Neutrophil (primary cell): Measurements from ENCODE around the gene PARD3.
"Not testable (repeated sequence)": the region's sequence is repeated elsewhere in the genome, so short reads cannot be mapped to it uniquely, and the experiment has no call there.

Experiments used
- H3K27ac ChIP-seq: fragments of 200-600 bp; sonication (generic); 2 replicates; pipeline ENCODE4 v1.5.1; 2016; ENCODE audit warnings: mild to moderate bottlenecking, moderate library complexity
- H3K27me3 ChIP-seq: fragments of 200-600 bp; sonication (generic); 2 replicates; pipeline ENCODE4 v1.6.0; 2016; ENCODE audit warnings: mild to moderate bottlenecking
- H3K36me3 ChIP-seq: fragments of 200-600 bp; sonication (generic); 2 replicates; pipeline ENCODE4 v1.5.1; 2017
- H3K4me1 ChIP-seq, 2 experiments: fragments of 200-600 bp in 1 of 2; sonication (generic) in 1 of 2; 1 replicate in 1 of 2; 2 replicates in 1 of 2; pipeline versions ENCODE4 v1.5.1 to v1.6.1; 2013 to 2016; ENCODE audit warnings: low read depth in 1 of 2, low read length in 1 of 2, mild to moderate bottlenecking in 1 of 2, moderate library complexity in 1 of 2; ENCODE audit not compliant: control insufficient read depth in 1 of 2, insufficient read depth in 1 of 2
- H3K4me3 ChIP-seq, 2 experiments: fragments of 200-600 bp in 1 of 2; sonication (generic) in 1 of 2; 1 replicate in 1 of 2; 2 replicates in 1 of 2; pipeline ENCODE4 v1.5.1; 2013 to 2016; ENCODE audit warnings: low read depth in 1 of 2, low read length in 1 of 2, mild to moderate bottlenecking in 1 of 2, moderate library complexity in 1 of 2
- H3K9me3 ChIP-seq: fragments of 200-600 bp; sonication (generic); 2 replicates; pipeline ENCODE4 v1.5.1; 2016
- CTCF ChIP-seq: fragments of 200-600 bp; sonication (generic); IDR thresholded peaks from 2 replicates; pipeline ENCODE4 v1.5.1; 2016; ENCODE audit warnings: antibody characterized with exemption

Gene PARD3

GRCh38 chr10:34356463-34356862 lies 458.6 kb downstream of the PARD3 start:
- H3K9me3 ChIP-seq, result no peaks in the 10 kb centered on the region
- H3K36me3 ChIP-seq, result no peaks in the 10 kb centered on the region
- H3K4me3 ChIP-seq, result no peak overlapping the region
- no peak for TF ChIP-seq CTCF
- H3K27me3 ChIP-seq, result no peaks in the 10 kb centered on the region
- no peak overlapping the region for H3K27ac ChIP-seq
- no peaks in the 10 kb centered on the region for H3K4me1 ChIP-seq

GRCh38 chr10:34353530-34353929 lies 461.6 kb downstream of the PARD3 start:
- H3K9me3 ChIP-seq, H3K4me3 ChIP-seq, H3K27ac ChIP-seq: not testable (repeated sequence)

DNA sequence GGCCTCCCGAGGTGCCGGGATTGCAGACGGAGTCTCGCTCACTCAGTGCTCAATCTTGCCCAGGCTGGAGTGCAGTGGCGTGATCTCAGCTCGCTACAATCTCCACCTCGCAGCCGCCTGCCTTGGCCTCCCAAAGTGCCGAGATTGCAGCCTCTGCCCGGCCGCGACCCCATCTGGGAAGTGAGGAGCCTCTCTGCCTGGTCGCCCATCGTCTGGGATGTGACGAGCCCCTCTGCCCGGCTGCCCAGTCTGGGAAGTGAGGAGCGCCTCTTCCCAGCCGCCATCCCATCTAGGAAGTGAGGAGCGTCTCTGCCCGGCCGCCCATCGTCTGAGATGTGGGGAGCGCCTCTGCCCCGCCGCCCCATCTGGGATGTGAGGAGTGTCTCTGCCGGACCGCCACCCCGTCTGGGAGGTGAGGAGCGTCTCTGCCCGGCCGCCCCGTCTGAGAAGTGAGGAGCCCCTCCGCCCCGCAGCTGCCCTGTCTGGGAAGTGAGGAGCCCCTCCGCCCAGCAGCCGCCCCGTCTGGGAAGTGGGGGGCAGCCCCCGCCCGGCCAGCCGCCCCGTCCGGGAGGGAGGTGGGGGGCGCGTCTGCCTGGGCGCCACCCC lies 462.4 kb downstream of the PARD3 start:
- H3K4me1 ChIP-seq, H3K4me3 ChIP-seq, H3K36me3 ChIP-seq, H3K27me3 ChIP-seq, H3K27ac ChIP-seq, H3K9me3 ChIP-seq: not testable (repeated sequence)

More at GRCh38 chr10:34353530-34353929, 461.6 kb downstream of the PARD3 start:
- not testable (repeated sequence) for H3K4me1 ChIP-seq, H3K27me3 ChIP-seq, H3K36me3 ChIP-seq

GRCh38 chr10:34351161-34351560 lies 463.9 kb downstream of the PARD3 start:
- Histone ChIP-seq H3K9me3 (no peaks in the 10 kb centered on the region), H3K4me1 (no peaks in the 10 kb centered on the region), H3K4me3 (no peak overlapping the region), H3K27ac (no peak overlapping the region), H3K27me3 (no peaks in the 10 kb centered on the region), H3K36me3 (no peaks in the 10 kb centered on the region)
- no peak for TF ChIP-seq CTCF

DNA sequence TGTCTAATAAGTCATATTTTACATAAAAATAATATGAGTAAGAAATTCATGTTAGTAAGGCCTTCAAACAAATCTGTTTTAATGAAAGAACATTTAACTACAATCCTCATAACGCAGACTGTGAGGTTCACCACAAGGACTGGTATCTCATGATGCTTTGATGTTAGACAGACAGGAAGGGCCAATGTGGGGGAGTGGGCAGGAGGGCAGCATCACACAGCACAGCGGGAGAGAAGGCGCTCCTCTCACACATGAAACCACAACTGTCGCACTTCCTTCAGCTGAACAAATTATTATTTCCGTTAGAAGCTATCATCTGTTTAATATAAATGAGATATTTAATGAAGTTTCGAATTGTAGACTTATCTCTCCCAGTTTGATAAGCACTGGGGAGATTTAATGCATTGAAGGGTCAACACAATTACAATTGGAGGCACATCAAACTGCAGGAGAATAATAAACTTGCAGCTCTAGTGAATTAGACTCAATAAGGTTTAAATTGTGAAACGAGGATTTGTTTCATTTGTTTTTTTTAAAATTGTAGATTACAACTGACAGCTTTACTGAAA lies 466.1 kb downstream of the PARD3 start:
- H3K9me3 ChIP-seq, result no peaks in the 10 kb centered on the region
- no peaks in the 10 kb centered on the region for H3K27me3 ChIP-seq
- no peak overlapping the region for H3K27ac ChIP-seq
- H3K4me1 ChIP-seq, result no peaks in the 10 kb centered on the region
- no peak for TF ChIP-seq CTCF
- no peaks in the 10 kb centered on the region for H3K36me3 ChIP-seq
- no peak overlapping the region for H3K4me3 ChIP-seq

DNA sequence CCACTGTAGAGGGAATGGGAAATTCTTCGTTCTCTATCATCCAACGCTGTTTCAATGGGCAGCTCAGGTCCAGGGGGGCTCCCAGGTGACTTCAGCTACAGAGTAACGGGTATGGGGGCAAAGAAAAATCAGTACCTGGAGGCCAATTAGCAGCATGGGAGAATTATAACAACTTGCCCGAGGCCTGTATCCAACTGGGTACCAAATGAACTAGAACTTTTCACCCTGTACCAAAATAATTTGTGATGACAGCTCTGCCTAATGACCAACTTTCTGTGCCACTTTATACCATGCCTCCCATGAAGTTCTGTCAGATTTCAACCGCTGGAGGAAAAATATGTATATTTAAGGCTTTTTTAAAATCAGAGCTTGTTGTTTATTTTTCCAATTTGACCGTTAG lies 467.1 kb downstream of the PARD3 start:
- no peaks in the 10 kb centered on the region for H3K9me3 ChIP-seq
- no peaks in the 10 kb centered on the region for H3K36me3 ChIP-seq
- no peak overlapping the region for H3K4me3 ChIP-seq
- TF ChIP-seq CTCF, result no peak
- H3K27ac ChIP-seq, result no peak overlapping the region
- H3K27me3 ChIP-seq, result no peaks in the 10 kb centered on the region
- H3K4me1 ChIP-seq, result no peaks in the 10 kb centered on the region
